ENCODE measurements around the gene USP17L29.
"Not testable (repeated sequence)": the region's sequence is repeated elsewhere in the genome, so short reads cannot be mapped to it uniquely, and the experiment has no call there.

USP17L29 gene, protein sequence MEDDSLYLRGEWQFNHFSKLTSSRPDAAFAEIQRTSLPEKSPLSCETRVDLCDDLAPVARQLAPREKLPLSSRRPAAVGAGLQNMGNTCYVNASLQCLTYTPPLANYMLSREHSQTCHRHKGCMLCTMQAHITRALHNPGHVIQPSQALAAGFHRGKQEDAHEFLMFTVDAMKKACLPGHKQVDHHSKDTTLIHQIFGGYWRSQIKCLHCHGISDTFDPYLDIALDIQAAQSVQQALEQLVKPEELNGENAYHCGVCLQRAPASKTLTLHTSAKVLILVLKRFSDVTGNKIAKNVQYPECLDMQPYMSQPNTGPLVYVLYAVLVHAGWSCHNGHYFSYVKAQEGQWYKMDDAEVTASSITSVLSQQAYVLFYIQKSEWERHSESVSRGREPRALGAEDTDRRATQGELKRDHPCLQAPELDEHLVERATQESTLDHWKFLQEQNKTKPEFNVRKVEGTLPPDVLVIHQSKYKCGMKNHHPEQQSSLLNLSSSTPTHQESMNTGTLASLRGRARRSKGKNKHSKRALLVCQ

DNA sequence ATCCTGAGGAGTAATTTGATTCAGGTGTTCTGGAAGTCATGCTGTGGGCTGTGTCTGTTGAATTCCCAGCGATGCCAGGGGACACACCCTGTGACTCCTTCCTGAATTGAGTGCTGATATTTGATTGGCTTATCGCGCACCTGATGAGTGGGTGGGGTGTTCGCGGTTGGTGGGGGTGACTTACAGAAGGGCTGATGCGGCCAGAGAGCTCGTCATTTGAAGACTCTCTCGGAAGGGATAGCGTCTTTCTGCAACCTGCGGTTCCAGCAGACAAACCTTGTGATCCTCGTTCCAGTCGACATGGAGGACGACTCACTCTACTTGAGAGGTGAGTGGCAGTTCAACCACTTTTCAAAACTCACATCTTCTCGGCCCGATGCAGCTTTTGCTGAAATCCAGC lies at the start of gene USP17L29:
TSS of gene USP17L29 (plus strand) at position 301 of the 400 bp plus-strand sequence. CDS start at position 301, 0 bp downstream.
- DNase-seq (ENCODE audit: low spot score), result not testable (repeated sequence)

DNA sequence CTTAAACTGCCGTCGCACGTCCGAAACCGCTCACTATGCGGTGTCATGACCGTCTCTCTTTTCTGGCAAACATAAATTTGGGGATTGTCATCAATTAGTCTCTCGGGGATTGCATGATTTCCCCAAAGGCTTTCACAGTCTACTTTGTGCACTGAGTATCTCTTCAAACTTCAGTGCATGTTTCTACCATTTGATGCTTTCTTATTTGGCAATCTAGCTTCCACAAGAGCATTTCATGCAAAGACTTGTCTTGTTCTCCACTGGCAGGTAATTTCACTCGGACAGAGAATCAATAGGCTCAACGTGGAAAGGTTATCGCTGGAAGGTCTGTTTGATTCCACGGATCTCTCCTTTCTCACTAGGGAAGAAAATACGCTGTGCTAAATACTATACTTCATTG lies 29.2 kb upstream of the USP17L29 start:
- DNase-seq (ENCODE audit: low spot score), result not testable (repeated sequence)

DNA sequence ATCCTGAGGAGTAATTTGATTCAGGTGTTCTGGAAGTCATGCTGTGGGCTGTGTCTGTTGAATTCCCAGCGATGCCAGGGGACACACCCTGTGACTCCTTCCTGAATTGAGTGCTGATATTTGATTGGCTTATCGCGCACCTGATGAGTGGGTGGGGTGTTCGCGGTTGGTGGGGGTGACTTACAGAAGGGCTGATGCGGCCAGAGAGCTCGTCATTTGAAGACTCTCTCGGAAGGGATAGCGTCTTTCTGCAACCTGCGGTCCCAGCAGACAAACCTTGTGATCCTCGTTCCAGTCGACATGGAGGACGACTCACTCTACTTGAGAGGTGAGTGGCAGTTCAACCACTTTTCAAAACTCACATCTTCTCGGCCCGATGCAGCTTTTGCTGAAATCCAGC lies 28.6 kb upstream of the USP17L29 start, which contains the start of gene USP17L24:
TSS of gene USP17L24 (plus strand) at position 301 of the 400 bp plus-strand sequence. CDS start at position 301, 0 bp downstream.
- not testable (repeated sequence) for DNase-seq (ENCODE audit: low spot score)

DNA sequence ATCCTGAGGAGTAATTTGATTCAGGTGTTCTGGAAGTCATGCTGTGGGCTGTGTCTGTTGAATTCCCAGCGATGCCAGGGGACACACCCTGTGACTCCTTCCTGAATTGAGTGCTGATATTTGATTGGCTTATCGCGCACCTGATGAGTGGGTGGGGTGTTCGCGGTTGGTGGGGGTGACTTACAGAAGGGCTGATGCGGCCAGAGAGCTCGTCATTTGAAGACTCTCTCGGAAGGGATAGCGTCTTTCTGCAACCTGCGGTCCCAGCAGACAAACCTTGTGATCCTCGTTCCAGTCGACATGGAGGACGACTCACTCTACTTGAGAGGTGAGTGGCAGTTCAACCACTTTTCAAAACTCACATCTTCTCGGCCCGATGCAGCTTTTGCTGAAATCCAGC lies 23.8 kb upstream of the USP17L29 start, which contains the start of gene USP17L25:
TSS of gene USP17L25 (plus strand) at position 301 of the 400 bp plus-strand sequence. CDS start at position 301, 0 bp downstream.
- not testable (repeated sequence) for DNase-seq (ENCODE audit: low spot score)

DNA sequence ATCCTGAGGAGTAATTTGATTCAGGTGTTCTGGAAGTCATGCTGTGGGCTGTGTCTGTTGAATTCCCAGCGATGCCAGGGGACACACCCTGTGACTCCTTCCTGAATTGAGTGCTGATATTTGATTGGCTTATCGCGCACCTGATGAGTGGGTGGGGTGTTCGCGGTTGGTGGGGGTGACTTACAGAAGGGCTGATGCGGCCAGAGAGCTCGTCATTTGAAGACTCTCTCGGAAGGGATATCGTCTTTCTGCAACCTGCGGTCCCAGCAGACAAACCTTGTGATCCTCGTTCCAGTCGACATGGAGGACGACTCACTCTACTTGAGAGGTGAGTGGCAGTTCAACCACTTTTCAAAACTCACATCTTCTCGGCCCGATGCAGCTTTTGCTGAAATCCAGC lies 19.1 kb upstream of the USP17L29 start, which contains the start of gene USP17L26:
TSS of gene USP17L26 (plus strand) at position 301 of the 400 bp plus-strand sequence. CDS start at position 301, 0 bp downstream.
- not testable (repeated sequence) for DNase-seq (ENCODE audit: low spot score)

DNA sequence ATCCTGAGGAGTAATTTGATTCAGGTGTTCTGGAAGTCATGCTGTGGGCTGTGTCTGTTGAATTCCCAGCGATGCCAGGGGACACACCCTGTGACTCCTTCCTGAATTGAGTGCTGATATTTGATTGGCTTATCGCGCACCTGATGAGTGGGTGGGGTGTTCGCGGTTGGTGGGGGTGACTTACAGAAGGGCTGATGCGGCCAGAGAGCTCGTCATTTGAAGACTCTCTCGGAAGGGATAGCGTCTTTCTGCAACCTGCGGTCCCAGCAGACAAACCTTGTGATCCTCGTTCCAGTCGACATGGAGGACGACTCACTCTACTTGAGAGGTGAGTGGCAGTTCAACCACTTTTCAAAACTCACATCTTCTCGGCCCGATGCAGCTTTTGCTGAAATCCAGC lies 14.3 kb upstream of the USP17L29 start, which contains the start of gene USP17L5:
TSS of gene USP17L5 (plus strand) at position 301 of the 400 bp plus-strand sequence. CDS start at position 301, 0 bp downstream.
- DNase-seq (ENCODE audit: low spot score), result not testable (repeated sequence)

DNA sequence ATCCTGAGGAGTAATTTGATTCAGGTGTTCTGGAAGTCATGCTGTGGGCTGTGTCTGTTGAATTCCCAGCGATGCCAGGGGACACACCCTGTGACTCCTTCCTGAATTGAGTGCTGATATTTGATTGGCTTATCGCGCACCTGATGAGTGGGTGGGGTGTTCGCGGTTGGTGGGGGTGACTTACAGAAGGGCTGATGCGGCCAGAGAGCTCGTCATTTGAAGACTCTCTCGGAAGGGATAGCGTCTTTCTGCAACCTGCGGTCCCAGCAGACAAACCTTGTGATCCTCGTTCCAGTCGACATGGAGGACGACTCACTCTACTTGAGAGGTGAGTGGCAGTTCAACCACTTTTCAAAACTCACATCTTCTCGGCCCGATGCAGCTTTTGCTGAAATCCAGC lies 9.6 kb upstream of the USP17L29 start, which contains the start of gene USP17L27:
TSS of gene USP17L27 (plus strand) at position 301 of the 400 bp plus-strand sequence. CDS start at position 301, 0 bp downstream.
- not testable (repeated sequence) for DNase-seq (ENCODE audit: low spot score)

DNA sequence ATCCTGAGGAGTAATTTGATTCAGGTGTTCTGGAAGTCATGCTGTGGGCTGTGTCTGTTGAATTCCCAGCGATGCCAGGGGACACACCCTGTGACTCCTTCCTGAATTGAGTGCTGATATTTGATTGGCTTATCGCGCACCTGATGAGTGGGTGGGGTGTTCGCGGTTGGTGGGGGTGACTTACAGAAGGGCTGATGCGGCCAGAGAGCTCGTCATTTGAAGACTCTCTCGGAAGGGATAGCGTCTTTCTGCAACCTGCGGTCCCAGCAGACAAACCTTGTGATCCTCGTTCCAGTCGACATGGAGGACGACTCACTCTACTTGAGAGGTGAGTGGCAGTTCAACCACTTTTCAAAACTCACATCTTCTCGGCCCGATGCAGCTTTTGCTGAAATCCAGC lies 4.8 kb upstream of the USP17L29 start, which contains the start of gene USP17L28:
TSS of gene USP17L28 (plus strand) at position 301 of the 400 bp plus-strand sequence. CDS start at position 301, 0 bp downstream.
- DNase-seq (ENCODE audit: low spot score), result not testable (repeated sequence)

DNA sequence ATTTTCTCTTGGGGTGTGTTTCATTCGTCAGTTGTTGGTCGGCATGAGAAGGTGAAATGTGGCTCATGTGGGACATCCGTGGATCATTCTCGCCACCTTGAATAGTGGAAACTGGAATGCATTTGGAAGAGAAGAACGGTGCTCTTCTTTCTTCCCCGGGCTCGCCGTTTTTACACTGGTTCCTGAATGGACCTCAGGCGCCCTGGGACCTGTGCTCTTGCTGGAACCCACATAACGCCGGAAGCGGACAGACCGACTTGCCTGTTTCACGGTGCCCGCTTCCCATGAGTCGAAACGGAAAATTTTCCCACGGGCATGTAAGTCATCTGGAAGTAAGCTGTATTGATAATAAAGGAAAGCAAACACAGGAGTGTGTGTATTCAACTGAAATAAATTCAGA lies 2.6 kb upstream of the USP17L29 start:
- not testable (repeated sequence) for DNase-seq (ENCODE audit: low spot score)

DNA sequence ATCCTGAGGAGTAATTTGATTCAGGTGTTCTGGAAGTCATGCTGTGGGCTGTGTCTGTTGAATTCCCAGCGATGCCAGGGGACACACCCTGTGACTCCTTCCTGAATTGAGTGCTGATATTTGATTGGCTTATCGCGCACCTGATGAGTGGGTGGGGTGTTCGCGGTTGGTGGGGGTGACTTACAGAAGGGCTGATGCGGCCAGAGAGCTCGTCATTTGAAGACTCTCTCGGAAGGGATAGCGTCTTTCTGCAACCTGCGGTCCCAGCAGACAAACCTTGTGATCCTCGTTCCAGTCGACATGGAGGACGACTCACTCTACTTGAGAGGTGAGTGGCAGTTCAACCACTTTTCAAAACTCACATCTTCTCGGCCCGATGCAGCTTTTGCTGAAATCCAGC lies 9.4 kb downstream of the USP17L29 start, which contains the start of gene USP17L30:
TSS of gene USP17L30 (plus strand) at position 301 of the 400 bp plus-strand sequence. CDS start at position 301, 0 bp downstream.
- not testable (repeated sequence) for DNase-seq (ENCODE audit: low spot score)

DNA sequence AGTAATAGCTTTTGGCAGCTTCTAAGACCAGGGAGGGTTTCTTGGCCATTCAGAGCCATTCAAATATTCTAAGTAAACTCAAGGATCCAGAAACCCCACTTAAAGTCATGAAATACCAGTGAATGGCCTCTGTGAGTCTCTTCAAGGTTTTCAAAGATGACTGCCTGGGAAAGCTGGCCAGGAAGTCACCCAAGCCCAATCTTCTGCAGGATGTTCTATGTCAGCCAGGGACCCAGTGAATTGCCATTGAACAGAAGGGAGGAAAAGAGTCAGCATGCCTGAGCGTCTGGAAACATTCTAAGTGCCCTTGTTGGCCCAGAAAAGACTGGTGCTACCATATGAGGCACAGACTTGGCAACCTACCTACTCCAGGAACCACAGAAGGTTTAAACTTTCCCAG lies 26.4 kb downstream of the USP17L29 start:
- DNase-seq (ENCODE audit: low spot score), result not testable (repeated sequence)

DNA sequence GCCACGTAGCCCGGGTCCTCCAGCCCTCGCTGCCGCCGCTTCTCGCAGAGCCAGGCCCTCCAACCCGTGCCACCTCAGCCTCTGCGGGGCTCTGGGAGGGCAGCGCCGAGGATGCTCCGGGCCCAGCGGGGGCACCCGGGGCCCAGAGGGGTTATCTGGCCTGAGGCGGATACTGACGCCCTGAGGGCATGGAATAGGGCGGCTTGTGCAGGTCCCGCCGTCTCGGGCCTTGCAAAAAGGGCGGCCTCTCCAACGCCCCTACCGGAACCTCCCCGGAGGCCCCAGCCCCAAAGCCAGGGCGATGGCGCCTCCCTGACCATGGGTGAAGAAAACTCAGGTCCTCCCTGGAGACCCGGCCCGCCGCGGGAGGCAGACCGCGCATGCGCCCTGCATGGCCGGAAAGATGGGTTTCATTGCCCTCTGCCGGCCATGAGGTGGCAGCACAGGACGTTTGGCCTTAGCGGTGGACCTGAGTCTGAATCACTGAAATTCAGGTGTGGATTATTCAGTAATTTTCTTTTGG lies 27.6 kb downstream of the USP17L29 start:
- peak; percentile 50 for DNase-seq (ENCODE audit: low spot score)

DNA sequence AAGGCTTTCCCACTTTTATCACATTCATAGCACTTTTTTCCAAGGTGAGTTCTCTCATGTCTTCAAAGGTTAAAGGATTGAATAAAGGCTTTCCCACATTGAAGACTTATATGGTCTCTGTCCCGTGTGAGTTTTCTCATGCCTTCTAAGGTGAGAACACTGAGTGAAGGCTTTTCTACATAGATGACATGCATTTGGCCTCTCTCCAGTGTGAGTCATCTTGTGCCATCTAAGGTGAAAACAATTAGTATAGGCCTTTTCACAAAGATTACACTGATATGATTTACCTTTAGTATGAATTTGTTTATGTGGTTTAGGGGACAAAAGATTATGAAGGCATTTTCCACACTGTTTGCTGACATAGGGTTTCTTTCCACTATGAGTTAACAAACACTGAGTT lies 30.7 kb downstream of the USP17L29 start:
- DNase-seq (ENCODE audit: low spot score), result no peak

DNA sequence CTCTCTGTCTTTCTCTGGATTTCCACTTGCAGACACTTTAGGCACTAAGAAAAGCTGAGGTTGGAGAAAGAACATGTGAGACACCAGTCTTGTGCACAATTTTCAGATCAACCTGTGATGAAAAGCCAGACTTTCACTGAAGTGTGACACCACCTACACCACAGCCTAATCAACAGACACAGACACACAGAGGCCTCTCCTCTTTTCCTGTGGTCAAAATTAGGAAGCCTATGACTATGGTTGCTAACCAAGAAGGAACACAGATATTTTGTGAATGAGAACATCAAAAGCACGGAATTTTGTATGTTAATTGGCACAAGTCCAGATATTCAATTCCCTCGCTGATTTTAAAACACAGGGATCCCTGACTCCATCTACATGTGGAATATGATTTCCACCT lies 35.6 kb downstream of the USP17L29 start:
- DNase-seq (ENCODE audit: low spot score), result not testable (repeated sequence)
